D721Med (cell line): ENCODE data around the gene RAB8B.

Experiments
- DNase-seq: peaks from one replicate; pipeline ENCODE4 v3.0.0; 2011; ENCODE audit warnings: low spot score; ENCODE audit not compliant: insufficient read length
- FAIRE-seq: peaks from 2 replicates; lab custom pipeline; 2011; peaks lifted over from hg19 to GRCh38; lab: Jason Lieb, UNC
- CTCF ChIP-seq: IDR thresholded peaks from 2 replicates; pipeline ENCODE4 v1.5.1; 2012; ENCODE audit warnings: mild to moderate bottlenecking, control low read depth; ENCODE audit not compliant: insufficient read depth; ENCODE audit errors: missing control alignments

RAB8B gene

GRCh38 chr15:63188926-63189871 is at the start of gene RAB8B:
Gene RAB8B, plus strand, starts transcription at chr15:63189606. Its CDS starts 19 bp downstream, at chr15:63189625.
- peak; percentile 52 for DNase-seq
- no peak for FAIRE-seq
- no peak for TF ChIP-seq CTCF

GRCh38 chr15:63140936-63141335 is 48.5 kb upstream of the RAB8B start:
- TF ChIP-seq CTCF, result no peak
- FAIRE-seq (no peak), DNase-seq (no peak)

- TF ChIP-seq CTCF, result no peak
- DNase-seq (no peak), FAIRE-seq (no peak)
These were observed 44.0 kb upstream of the RAB8B start for GRCh38 chr15:63145426-63145825.

GRCh38 chr15:63146684-63147083 is 42.7 kb upstream of the RAB8B start:
- no peak for FAIRE-seq
- no peak for DNase-seq
- TF ChIP-seq CTCF, result peak; percentile 12

- no peak for TF ChIP-seq CTCF
- no peak for FAIRE-seq
- DNase-seq, result no peak
These were observed 37.7 kb upstream of the RAB8B start for GRCh38 chr15:63151665-63152064.

- no peak for TF ChIP-seq CTCF
- DNase-seq, result no peak
- FAIRE-seq, result no peak
These were observed 33.9 kb upstream of the RAB8B start for GRCh38 chr15:63155486-63155885.
